Retinal pigment epithelial cell (primary cell): ENCODE measurements around the gene SPATA46.

Experiments
- DNase-seq: peaks from one replicate; pipeline ENCODE4 v3.0.0-alpha.2; 2010; ENCODE audit warnings: low read depth
- H3K4me3 ChIP-seq: 2 replicates; pipeline ENCODE4 v1.5.1; 2011; ENCODE audit warnings: mild to moderate bottlenecking, low read length, control low read depth, moderate library complexity
- TF ChIP-seq, protein P1 (sequence below): conservative IDR thresholded peaks from 2 replicates; pipeline ENCODE4 v1.5.1; 2011; ENCODE audit warnings: low read depth, low read length, control low read depth, inconsistent platforms

Gene SPATA46

DNA sequence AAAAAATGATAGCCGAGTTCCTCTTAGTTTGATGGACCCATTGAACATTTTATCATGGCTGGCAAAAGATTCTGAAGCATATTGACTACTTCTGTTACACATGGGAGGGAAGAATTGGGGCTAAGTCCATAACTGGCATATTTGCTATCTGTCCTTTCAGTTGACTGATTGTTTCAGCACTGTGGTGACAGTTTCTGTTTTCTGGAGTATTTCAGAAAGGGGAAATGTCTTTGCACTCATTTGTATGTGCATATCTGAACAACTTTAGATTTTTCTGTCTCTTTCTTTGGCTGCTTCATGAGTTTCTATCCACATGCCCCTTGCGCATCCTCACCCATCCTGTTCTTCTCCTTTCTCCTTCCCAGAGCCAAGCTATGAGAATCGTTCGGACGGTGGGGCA is 33.2 kb downstream of the SPATA46 start:
- no peak overlapping the region for H3K4me3 ChIP-seq
- DNase-seq: no peak
- TF ChIP-seq, protein P1, sequence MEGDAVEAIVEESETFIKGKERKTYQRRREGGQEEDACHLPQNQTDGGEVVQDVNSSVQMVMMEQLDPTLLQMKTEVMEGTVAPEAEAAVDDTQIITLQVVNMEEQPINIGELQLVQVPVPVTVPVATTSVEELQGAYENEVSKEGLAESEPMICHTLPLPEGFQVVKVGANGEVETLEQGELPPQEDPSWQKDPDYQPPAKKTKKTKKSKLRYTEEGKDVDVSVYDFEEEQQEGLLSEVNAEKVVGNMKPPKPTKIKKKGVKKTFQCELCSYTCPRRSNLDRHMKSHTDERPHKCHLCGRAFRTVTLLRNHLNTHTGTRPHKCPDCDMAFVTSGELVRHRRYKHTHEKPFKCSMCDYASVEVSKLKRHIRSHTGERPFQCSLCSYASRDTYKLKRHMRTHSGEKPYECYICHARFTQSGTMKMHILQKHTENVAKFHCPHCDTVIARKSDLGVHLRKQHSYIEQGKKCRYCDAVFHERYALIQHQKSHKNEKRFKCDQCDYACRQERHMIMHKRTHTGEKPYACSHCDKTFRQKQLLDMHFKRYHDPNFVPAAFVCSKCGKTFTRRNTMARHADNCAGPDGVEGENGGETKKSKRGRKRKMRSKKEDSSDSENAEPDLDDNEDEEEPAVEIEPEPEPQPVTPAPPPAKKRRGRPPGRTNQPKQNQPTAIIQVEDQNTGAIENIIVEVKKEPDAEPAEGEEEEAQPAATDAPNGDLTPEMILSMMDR: no peak

DNA sequence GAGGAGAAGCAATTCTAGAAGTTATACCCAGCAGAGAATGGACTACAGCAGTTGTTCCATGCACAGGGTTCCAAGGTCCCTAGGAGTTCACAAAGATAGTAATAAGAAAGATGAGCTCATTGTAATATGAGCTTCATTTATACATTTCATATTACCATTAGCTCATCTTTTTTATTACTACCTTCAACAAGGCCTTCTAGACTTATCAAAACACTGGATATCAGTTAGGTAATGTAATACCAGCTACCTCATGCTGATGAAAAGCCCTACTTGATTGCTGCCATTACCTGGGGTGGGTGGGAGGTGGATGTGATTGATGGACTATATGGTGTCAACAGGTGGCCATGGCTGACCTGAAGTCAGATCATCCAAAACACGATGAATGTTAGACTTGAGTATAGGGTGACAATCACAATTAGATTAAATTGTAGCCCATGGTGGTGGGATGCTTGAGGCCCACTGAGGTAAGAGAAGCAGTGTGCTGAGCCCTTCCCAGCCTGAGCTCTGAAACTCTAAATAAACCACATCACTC is 34.1 kb downstream of the SPATA46 start:
- TF ChIP-seq, protein P1: no peak
- no peak for DNase-seq
- H3K4me3 ChIP-seq: no peak overlapping the region

DNA sequence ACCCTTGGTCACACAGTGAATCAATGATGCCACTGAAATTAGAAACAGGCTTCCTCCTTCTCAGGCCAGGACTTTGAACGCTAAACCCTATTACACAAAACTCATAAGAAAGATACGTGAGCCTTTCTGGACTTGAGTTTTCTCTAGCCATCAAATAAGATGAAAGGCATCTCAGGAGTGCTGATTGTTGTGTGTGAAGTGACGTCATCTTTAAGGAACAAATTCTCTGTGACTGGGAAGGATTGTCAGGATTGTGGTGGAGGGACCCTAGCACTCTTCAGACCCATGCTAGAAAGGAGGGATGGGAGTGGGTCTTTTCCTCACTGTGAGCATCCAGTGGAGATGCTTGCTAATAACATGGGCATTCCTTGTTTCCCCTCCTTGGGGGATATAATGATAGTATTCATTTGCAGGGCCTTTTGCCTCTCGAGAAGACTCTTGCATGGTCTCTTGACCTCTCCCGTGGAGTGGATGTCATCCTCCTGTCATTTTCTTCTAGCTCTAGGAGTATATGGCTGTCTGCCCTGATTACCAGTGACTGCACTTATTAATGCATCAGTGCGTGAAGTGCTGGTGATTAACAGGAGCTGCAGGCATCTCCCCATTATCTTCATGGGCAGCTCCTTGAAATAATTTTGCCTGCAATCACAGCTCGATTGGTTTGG is 39.9 kb downstream of the SPATA46 start:
- DNase-seq: no peak
- H3K4me3 ChIP-seq: no peak overlapping the region
- TF ChIP-seq, protein P1: no peak

GRCh38 chr1:162335126-162335525 is 41.5 kb downstream of the SPATA46 start:
- TF ChIP-seq, protein P1: no peak
- H3K4me3 ChIP-seq: no peak overlapping the region
- DNase-seq: no peak

DNA sequence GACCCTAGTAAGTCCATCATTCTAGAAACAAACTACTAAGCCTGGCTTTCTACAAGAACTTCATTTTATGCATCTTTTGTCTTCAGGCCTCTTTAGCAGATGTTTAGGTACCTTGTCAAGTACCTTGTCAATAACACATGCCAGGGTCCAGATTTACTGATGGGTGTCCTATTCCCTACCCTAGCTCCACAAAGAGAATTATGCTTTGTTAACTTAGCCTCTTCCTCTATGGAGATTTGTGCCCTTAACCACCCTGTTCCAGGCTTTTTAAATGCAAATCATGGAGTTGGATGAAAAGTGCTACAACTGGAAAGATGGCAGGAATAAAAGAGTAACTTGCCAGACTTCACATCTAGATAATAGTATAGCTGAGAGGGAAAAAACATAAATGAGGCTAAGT is 42.7 kb downstream of the SPATA46 start:
- H3K4me3 ChIP-seq: no peak overlapping the region
- DNase-seq: no peak
- TF ChIP-seq, protein P1: no peak

DNA sequence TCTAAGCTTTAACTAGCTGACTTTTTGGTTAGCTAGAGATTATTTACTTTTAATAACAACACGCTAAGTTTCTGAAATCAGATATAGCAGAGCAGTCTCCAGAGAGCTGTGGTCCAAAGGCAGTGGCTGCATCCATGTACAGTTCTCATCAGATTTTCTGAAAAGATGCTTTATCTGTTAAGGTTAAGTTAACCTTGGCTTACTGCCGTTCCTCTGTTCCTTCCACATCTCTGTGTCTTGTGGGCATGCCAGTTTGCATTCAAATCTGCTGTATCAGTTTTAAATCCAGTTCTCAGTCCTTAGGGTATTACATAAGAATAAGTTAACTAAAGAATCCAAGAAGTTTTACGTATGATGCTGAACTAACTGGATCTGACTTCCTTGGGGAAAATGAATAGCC is 46.8 kb downstream of the SPATA46 start:
- H3K4me3 ChIP-seq: no peak overlapping the region
- TF ChIP-seq, protein P1: no peak
- no peak for DNase-seq

DNA sequence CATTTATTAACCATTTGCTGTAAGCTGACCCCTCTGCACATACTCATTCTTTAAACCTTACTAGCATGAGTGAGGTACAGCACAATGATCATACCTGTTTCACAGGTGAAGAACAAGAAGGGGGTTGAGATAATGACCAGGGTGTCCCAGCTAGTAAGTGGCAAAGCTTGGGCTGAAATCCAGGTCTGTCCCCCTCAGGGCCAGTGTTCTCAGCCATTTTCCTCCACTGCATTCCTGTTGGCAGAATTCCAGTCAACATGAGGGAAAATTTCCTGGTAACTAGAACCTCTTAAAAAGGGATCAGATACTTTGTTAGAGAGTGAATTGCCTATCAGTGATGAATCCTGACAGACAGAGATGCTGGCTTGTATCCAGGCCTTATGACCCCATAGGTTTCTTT is 48.1 kb downstream of the SPATA46 start:
- H3K4me3 ChIP-seq: no peak overlapping the region
- TF ChIP-seq, protein P1: no peak
- no peak for DNase-seq
